ENCODE results near the gene TRAPPC2L.

The TRAPPC2L gene

DNA sequence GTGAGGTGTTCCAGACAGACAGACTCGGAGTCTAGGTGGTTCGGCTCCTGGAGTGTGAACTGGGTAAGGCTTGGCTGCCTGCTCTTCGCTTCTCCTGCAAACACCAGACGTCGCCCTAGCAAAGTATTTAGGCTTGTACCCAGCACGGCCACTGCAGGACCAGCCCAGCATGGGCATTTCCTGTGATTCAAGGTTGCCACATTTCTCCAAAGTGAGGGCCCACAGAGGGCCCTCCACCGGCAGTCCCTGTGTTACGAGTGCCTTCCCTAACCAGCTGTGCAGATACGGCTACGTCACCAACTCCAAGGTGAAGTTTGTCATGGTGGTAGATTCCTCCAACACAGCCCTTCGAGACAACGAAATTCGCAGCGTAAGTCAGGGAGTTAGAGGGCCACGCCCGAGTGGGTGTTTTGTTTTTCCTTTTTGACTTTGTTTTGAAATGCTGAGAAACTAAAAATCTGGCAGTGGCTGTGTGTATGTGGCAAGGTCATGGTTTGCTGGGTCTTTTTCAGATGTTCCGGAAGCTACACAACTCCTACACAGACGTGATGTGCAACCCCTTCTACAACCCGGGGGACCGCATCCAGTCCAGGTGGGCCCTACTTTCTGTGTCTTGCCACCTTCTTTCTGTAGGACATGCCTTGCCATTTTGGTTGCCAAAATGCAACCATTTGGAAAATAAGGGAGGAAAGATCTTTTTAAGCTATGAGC is 2.6 kb downstream of the TRAPPC2L start:
- no peak for DNase-seq (ENCODE audit: low spot score)

- no peak for DNase-seq (ENCODE audit: low spot score)
These were observed 4.4 kb downstream of the TRAPPC2L start for GRCh38 chr16:88861359-88861758.

DNA sequence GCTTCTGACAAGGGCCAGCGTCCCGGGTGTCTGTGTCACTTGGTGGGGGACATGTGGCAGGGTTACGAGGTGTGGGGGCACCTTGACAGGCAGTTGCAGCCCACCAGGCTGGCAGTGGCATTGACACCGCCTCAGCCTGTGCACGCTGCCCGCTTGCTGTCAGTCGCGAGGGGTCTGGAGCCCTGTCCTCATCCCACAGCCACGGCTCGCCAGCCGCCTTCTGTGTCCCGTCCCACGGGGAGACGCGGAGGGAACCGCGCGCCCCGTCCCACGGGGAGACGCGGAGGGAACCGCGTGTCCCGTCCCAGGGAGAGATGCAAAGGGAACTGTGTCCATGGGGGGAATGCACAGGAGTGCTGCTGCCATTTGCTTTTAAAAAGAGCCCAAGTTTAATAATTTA is 6.0 kb downstream of the TRAPPC2L start:
- no peak for DNase-seq (ENCODE audit: low spot score)

GRCh38 chr16:88863426-88863825 is 6.5 kb downstream of the TRAPPC2L start:
- no peak for DNase-seq (ENCODE audit: low spot score)

GRCh38 chr16:88864099-88864498 is 7.2 kb downstream of the TRAPPC2L start:
- no peak for DNase-seq (ENCODE audit: low spot score)

DNA sequence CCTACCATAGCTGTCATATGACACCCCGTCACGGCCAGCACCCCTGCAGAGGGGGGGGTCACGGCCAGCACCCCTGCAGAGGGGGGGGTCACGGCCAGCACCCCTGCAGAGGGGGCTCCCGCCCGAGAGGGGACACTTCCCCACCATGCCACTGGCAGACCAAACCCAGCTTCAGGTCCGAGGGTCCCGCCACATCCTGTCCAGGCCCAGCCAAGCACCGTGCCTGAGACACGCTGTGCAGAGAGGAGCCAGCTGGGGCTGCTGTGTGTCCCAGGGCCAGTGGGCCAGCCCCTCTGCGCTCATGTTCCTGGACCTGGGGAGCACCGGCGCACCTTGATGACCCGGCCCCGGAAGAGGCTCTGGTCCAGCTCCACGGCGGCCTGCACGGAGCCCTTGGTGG is 7.6 kb downstream of the TRAPPC2L start:
- DNase-seq (ENCODE audit: low spot score), result no peak

GRCh38 chr16:88865310-88865709 is 8.4 kb downstream of the TRAPPC2L start:
- DNase-seq (ENCODE audit: low spot score), result no peak

DNA sequence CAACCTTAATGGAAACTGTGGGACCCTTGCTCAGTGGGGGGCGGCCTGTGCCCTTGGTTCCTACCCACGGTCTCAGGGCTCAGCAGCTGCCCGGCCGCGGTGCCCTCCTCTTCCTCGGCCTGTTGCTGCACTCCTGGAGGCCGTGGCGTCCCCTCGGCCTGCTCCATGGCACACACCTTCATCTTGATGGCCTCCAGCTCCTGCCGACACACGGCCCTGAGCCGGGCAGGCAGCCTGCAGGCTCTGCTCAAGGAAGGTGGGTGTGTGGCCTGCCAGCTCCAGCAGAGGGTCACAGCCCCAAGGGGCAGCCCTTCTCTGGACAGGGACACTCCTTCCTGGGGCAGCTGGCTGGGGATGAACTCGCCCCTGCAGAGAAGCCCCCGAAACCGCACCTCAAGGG is 8.8 kb downstream of the TRAPPC2L start:
- DNase-seq (ENCODE audit: low spot score), result no peak

DNA sequence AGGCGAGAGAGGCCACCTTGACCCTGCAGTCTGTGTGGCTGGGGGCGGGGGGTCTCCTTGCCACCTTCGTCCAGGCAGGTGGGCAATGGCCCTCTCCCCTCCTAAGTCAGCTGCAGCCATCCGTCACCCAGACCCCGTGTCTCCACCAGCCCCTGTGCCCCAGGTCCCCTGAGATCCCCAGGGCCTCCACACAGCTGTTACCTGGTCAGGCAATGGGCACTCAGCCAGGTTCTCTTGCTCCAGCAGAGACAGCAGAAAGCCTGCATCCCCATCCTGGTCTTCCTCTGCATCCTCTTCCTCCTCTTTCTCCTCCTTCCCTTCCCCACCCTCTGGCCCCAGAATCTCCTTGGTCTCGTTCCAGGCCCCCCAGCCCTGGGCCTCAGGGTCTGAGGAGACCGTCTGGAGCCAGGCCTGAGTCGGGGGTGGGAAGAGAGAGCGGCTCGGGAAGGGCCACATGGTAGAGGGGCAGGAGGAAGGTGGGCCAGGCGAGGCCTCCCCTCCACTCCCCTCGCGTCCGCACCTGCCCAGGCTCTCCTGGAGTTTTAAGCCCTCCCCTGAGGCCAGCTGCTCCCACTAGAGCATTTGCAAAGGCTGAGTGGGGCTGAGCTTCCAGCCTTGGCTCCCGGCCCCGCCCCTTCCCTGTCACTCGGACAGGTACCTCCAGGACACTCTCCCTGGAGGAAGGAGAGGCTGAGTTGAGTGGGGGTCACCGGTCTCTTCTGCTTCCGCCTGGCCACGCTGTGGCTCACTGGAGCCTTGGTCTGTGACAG is 9.4 kb downstream of the TRAPPC2L start, which contains the start of gene PABPN1L:
Gene PABPN1L, minus strand, starts transcription at position 510 of the 770 bp plus-strand sequence. Its CDS starts 54 bp downstream, at position 456.
- peak; percentile 38 for DNase-seq (ENCODE audit: low spot score)

DNA sequence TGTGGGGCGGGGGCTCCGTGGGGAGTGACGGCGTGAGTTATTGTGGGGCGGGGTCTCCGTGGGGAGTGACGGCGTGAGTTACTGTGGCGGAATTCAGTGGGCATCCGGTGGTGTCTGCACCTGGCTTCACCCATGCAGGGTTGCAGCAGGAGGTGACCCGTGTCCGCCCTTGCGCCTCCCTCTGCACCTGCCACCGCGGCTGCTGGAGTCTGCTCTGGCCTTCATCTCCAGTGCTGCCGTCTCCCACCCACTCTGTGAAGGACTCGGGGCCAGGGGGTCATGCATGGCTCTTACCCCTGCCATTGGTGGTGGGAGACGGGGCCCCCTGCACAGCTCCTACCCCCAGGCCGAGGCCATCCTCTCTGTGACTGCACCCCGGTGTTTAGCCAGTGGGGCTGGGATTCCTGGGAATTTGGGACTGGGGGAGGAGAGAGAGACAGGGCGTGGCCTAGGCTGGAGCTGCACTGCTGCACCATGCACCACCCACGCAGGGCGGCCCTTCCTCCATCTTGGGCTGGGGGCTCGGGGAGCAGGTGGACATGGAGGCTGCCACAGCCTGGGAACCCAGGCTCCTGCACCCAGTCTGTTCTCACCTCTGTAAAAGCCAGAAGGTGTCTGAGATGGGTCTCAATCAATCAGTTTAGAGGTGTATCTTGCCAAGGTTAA is 10.8 kb downstream of the TRAPPC2L start:
- DNase-seq (ENCODE audit: low spot score), result no peak

- no peak for DNase-seq (ENCODE audit: low spot score)
These were observed 12.2 kb downstream of the TRAPPC2L start for GRCh38 chr16:88868974-88869672.

DNA sequence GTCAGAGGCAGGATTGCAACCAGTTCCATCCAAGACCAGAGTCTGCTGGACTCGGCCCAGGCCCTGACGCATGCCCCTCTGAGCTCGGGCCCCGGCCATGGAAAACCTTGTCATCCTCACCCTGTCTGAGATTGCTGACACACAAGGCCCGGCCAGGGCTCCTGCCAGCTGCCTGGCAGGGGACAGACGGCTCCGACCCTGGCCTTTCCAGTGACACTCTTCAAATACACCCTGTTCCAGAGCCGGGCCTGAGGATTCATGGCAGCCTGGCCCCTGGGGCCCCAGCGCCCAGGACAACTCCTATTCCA is 12.7 kb downstream of the TRAPPC2L start:
- DNase-seq (ENCODE audit: low spot score), result no peak

DNA sequence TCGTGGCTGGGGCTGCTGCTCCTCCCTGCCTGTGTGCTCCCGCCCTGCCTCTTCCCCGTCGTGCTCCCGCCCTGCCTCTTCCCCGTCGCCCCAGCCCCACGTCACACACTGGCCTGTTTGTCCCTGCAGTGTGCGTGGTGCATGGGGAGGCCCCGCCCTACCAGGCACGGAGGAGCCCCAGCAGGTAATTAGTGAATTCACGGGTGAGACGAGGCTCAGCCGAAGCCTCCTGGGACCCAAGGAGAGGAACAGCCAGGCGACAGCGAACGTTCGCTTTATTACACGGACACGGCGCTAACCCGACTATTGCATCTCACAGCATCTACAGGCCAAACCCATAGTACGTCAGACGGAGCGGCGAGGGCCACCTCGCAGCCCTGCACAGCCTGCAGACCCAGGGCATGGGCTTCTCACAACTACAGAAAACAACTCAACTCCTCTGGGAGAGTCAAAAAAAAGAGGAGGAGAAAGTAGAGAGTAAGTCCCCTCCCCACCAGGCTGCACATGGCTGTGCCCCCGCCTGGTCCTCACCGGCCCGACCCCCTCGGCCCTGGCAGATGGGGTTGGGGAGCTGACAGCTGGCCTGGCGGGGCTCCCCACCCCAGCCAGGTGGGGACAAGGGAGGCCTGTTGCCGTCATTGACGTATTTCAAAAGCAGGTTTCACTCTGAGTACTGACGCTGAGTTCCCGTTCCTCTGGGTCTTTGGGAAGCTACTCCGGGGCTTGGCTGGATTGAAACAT is 13.9 kb downstream of the TRAPPC2L start:
- peak; percentile 40 for DNase-seq (ENCODE audit: low spot score)

DNA sequence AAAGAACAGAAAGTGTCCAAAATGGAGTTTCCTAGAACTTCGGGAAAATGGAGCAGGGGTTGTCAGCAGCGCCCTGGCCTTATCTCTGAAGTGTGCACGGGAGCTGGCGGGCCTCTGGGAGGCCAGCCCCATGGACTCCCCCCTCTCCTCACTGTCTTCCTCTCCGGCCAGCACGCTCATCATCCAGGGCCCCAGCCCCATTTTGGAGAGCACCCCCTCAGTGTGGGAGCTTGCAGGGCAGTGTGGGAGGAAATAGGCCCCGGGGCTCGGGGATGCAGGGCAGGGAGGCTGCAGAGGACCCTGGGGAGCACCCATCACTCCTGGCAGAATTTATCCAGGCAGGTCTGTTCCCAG is 14.4 kb downstream of the TRAPPC2L start:
- DNase-seq (ENCODE audit: low spot score), result no peak

- no peak for DNase-seq (ENCODE audit: low spot score)
These were observed 14.9 kb downstream of the TRAPPC2L start for GRCh38 chr16:88871730-88872416.

DNA sequence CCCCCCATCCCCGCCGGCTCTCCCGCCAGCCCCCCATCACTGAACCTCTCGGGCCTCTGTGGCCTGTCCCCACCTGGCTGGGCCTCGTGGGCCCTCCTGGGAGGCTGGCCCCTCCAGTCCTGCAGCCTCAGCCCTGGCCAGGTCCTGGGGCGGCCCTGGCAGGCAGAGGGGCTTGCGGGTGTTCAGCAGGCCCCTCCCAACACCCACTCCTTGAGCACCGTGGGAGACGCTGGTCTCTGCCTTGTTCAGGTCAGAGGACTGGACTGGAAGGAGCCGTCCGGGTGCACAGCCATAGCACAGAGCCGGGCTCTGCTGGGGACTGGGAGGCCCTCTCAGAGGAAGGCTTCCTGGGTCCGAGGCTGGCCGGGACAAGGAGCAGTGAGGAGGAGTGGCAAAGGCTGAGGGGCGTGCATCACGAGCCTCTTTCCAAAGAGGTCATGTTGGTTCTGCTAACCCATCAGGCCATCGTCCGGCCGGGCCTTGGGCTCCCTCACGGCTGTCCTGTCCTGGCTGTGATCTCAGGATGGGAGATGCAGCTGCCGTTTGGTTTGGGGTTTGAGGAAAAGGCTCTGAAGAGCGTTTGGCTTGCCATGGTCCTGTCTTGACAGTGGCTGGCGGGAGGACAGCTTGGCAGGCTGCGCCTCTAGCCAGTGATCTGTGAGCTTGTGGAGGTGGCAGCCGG is 15.9 kb downstream of the TRAPPC2L start:
- DNase-seq (ENCODE audit: low spot score), result no peak

DNA sequence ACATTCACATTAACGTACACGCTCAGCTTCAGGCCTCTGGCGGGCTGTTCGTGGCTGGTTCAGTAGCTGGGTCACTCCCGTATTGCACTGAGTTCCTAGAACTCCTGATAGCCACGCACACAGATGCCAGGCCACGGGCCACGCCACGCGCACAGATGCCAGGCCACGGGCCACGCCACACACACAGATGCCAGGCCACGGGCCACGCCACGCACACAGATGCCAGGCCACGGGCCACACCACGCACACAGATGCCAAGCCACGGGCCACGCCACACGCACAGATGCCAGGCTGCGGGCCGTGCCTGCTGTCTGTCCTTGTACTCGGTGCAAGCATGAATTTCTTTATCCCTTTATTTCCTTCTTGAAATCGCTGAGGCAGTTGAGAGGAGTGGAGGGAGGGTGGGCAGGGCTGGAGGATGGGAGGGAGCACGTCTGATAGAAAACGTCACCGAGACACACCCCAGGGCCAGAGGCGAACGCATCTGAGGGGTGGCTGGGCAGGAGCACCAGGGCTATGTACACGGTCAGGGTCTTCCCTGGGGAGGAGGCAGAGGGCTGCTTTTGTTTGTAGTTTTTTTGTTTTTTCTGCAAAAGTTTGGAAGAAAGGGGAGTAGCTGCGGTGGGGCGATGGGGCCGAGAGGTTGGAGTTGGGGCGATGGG is 18.1 kb downstream of the TRAPPC2L start:
- DNase-seq (ENCODE audit: low spot score), result no peak

GRCh38 chr16:88875703-88876234 is 18.8 kb downstream of the TRAPPC2L start:
- no peak for DNase-seq (ENCODE audit: low spot score)

- DNase-seq (ENCODE audit: low spot score), result no peak
These were observed 20.1 kb downstream of the TRAPPC2L start for GRCh38 chr16:88876942-88877526.

Measured in NAMALWA (cell line).